ENCODE measurements around the gene ACRV1. TPM values are rescaled to one million over a fixed set of nuclear protein-coding genes. Genes with fewer than 3 reads are reported as not detected.

The ACRV1 gene
- total RNA-seq, 2 experiments from 2014 or later, result not detected

GRCh38 chr11:125638315-125638714 lies 42.3 kb downstream of the ACRV1 start:
- ChIA-PET CTCF (no interaction called here), POLR2A (no interaction called here)
- H3K4me3 Mint-ChIP-seq, result no peak overlapping the region
- no peaks in the 10 kb centered on the region for H3K9me3 Mint-ChIP-seq
- DNase-seq, result no peak
- no peaks in the 10 kb centered on the region for H3K4me1 Mint-ChIP-seq (ENCODE audit: low read depth)
- intact Hi-C loops (cut with micrococcal nuclease), result no loop called here
- peaks cover 67% of the 10 kb centered on the region for H3K36me3 Mint-ChIP-seq
- H3K27me3 Mint-ChIP-seq, result no peaks in the 10 kb centered on the region
- H3K27ac Mint-ChIP-seq, result no peak overlapping the region

- peaks cover 70% of the 10 kb centered on the region for H3K36me3 Mint-ChIP-seq
- no peak for DNase-seq
- no peak overlapping the region for H3K27ac Mint-ChIP-seq
- no peaks in the 10 kb centered on the region for H3K9me3 Mint-ChIP-seq
- intact Hi-C loops (cut with micrococcal nuclease), result no loop called here
- ChIA-PET POLR2A (no interaction called here), CTCF (no interaction called here)
- no peak overlapping the region for H3K4me3 Mint-ChIP-seq
- H3K4me1 Mint-ChIP-seq (ENCODE audit: low read depth), result no peaks in the 10 kb centered on the region
- no peaks in the 10 kb centered on the region for H3K27me3 Mint-ChIP-seq
These were observed 42.8 kb downstream of the ACRV1 start for GRCh38 chr11:125637840-125638239.

- ChIA-PET POLR2A (interaction anchor here (1.0 to 2.9 kb wide), 3 partner anchors 34 to 261 kb away, joined by 4 to 36 read pairs (median 18); partner anchors contain the start of genes EI24 and STT3A), CTCF (interaction anchor here (0.6 to 1.2 kb wide), 4 partner anchors 15 to 58 kb away, joined by 3 to 4 read pairs (median 4); partner anchors contain the start of gene EI24)
- DNase-seq, result no peak
- no peaks in the 10 kb centered on the region for H3K27me3 Mint-ChIP-seq
- peaks cover 21% of the 10 kb centered on the region for H3K4me1 Mint-ChIP-seq (ENCODE audit: low read depth)
- peaks cover 44% of the 10 kb centered on the region for H3K36me3 Mint-ChIP-seq
- peak overlapping the region; percentile 88 for H3K4me3 Mint-ChIP-seq
- H3K27ac Mint-ChIP-seq, result no peak overlapping the region
- H3K9me3 Mint-ChIP-seq, result no peaks in the 10 kb centered on the region
- intact Hi-C loops (cut with micrococcal nuclease), result loop anchor here (2.0 kb wide), 1 partner anchor 247 kb away; no protein-coding TSS in a partner anchor
These were observed 53.3 kb downstream of the ACRV1 start for GRCh38 chr11:125627236-125627910.

GRCh38 chr11:125626288-125626950 lies 54.2 kb downstream of the ACRV1 start:
- H3K27ac Mint-ChIP-seq, result peak overlapping the region; percentile 93
- no peaks in the 10 kb centered on the region for H3K9me3 Mint-ChIP-seq
- ChIA-PET POLR2A (interaction anchor here (1.0 to 2.9 kb wide), 6 partner anchors 8 to 514 kb away, joined by 3 to 36 read pairs (median 4); partner anchors contain the start of genes EI24 and STT3A), CTCF (interaction anchor here (0.6 to 1.9 kb wide), 5 partner anchors 16 to 57 kb away, joined by 3 to 9 read pairs (median 4); partner anchors contain the start of genes EI24 and STT3A)
- no peak for DNase-seq
- peak overlapping the region; percentile 88 for H3K4me3 Mint-ChIP-seq
- H3K27me3 Mint-ChIP-seq, result no peaks in the 10 kb centered on the region
- intact Hi-C loops (cut with micrococcal nuclease), result loop anchor here (1.0 to 2.0 kb wide), 2 partner anchors 248 to 261 kb away; partner anchors contain the start of gene HYLS1
- H3K4me1 Mint-ChIP-seq (ENCODE audit: low read depth), result peaks cover 21% of the 10 kb centered on the region
- peaks cover 42% of the 10 kb centered on the region for H3K36me3 Mint-ChIP-seq

- DNase-seq, result peak; percentile 92
- Mint-ChIP-seq H3K9me3 (no peaks in the 10 kb centered on the region), H3K27me3 (no peaks in the 10 kb centered on the region), H3K4me1 (ENCODE audit: low read depth) (peaks cover 21% of the 10 kb centered on the region), H3K36me3 (peaks cover 43% of the 10 kb centered on the region), H3K27ac (peak overlapping the region; percentile 93), H3K4me3 (peak overlapping the region; percentile 88)
- CTCF ChIA-PET, result interaction anchor here (0.9 to 1.9 kb wide), 6 partner anchors 11 to 58 kb away, joined by 3 to 9 read pairs (median 4); partner anchors contain the start of genes EI24 and STT3A
- POLR2A ChIA-PET, result interaction anchor here (1.1 to 2.9 kb wide), 9 partner anchors 9 to 514 kb away, joined by 3 to 36 read pairs (median 4); partner anchors contain the start of genes EI24, HYLS1 and STT3A
- intact Hi-C loops (cut with micrococcal nuclease), result loop anchor here (1.0 to 2.0 kb wide), 6 partner anchors 33 to 437 kb away; partner anchors contain the start of genes CDON, HYLS1 and STT3A
These were observed 54.9 kb downstream of the ACRV1 start for GRCh38 chr11:125625630-125626287.

GRCh38 chr11:125625225-125625629 lies 55.4 kb downstream of the ACRV1 start:
- intact Hi-C loops (cut with micrococcal nuclease), result loop anchor here (1.0 to 2.0 kb wide), 4 partner anchors 33 to 438 kb away; partner anchors contain the start of genes CDON and STT3A
- Mint-ChIP-seq H3K27me3 (no peaks in the 10 kb centered on the region), H3K27ac (peak overlapping the region; percentile 93), H3K9me3 (no peaks in the 10 kb centered on the region), H3K4me1 (ENCODE audit: low read depth) (peaks cover 21% of the 10 kb centered on the region), H3K4me3 (peak overlapping the region; percentile 88), H3K36me3 (peaks cover 46% of the 10 kb centered on the region)
- CTCF ChIA-PET, result interaction anchor here (0.7 to 1.9 kb wide), 7 partner anchors 8 to 57 kb away, joined by 3 to 9 read pairs (median 4); partner anchors contain the start of genes EI24 and STT3A
- no peak for DNase-seq
- POLR2A ChIA-PET, result interaction anchor here (1.1 to 2.9 kb wide), 9 partner anchors 9 to 513 kb away, joined by 3 to 36 read pairs (median 4); partner anchors contain the start of genes EI24, HYLS1 and STT3A

- Mint-ChIP-seq H3K36me3 (peaks cover 46% of the 10 kb centered on the region), H3K27me3 (no peaks in the 10 kb centered on the region), H3K9me3 (no peaks in the 10 kb centered on the region), H3K4me3 (peak within 1 kb of the TSS; percentile 88), H3K27ac (peak within 1 kb of the TSS; percentile 93), H3K4me1 (ENCODE audit: low read depth) (peaks cover 21% of the 10 kb centered on the region)
- POLR2A ChIA-PET, result interaction anchor here (1.1 to 2.9 kb wide), 8 partner anchors 9 to 262 kb away, joined by 3 to 36 read pairs (median 4); partner anchors contain the start of genes EI24, HYLS1 and STT3A
- no peak for DNase-seq
- intact Hi-C loops (cut with micrococcal nuclease), result loop anchor here (1.0 to 2.0 kb wide), 4 partner anchors 32 to 438 kb away; partner anchors contain the start of genes CDON and STT3A
- CTCF ChIA-PET, result interaction anchor here (0.7 to 1.9 kb wide), 7 partner anchors 8 to 57 kb away, joined by 3 to 9 read pairs (median 4); partner anchors contain the start of genes EI24 and STT3A
These were observed 55.9 kb downstream of the ACRV1 start, which contains the start of gene CHEK1 for GRCh38 chr11:125624756-125625213. Gene CHEK1 (plus strand): TSS chr11:125625163. CDS start chr11:125626769, 1,606 bp downstream.

GRCh38 chr11:125623064-125623463 lies 57.6 kb downstream of the ACRV1 start:
- Mint-ChIP-seq H3K4me3 (no peak overlapping the region), H3K4me1 (ENCODE audit: low read depth) (peaks cover 18% of the 10 kb centered on the region)

GRCh38 chr11:125621995-125622394 lies 58.7 kb downstream of the ACRV1 start:
- intact Hi-C loops (cut with micrococcal nuclease), result no loop called here
- Mint-ChIP-seq H3K36me3 (peaks cover 47% of the 10 kb centered on the region), H3K4me1 (ENCODE audit: low read depth) (peaks cover 10% of the 10 kb centered on the region), H3K27ac (no peak overlapping the region), H3K9me3 (no peaks in the 10 kb centered on the region), H3K27me3 (no peaks in the 10 kb centered on the region), H3K4me3 (no peak overlapping the region)
- ChIA-PET CTCF (no interaction called here), POLR2A (interaction anchor here (0.7 kb wide), 1 partner anchor 30 kb away, joined by 4 read pairs; the partner anchor contains the start of gene STT3A)
- no peak for DNase-seq

More at GRCh38 chr11:125623064-125623463, 57.6 kb downstream of the ACRV1 start:
- H3K27me3 Mint-ChIP-seq, result no peaks in the 10 kb centered on the region
- ChIA-PET POLR2A (no interaction called here), CTCF (no interaction called here)
- no peak for DNase-seq
- no peak overlapping the region for H3K27ac Mint-ChIP-seq
- intact Hi-C loops (cut with micrococcal nuclease), result no loop called here
- H3K9me3 Mint-ChIP-seq, result no peaks in the 10 kb centered on the region
- peaks cover 52% of the 10 kb centered on the region for H3K36me3 Mint-ChIP-seq

Measured in activated CD4-positive, alpha-beta memory T cell treated with anti-CD3 and anti-CD28 coated beads for 36 hours (primary cell).